Stimulated activated CD8-positive, alpha-beta memory T cell treated with anti-CD3 and anti-CD28 coated beads, Interleukin-4, amount 100 ng/mL, for 1 hour (primary cell): ENCODE measurements around the gene MCTP1.
"Not testable (repeated sequence)": the region's sequence is repeated elsewhere in the genome, so short reads cannot be mapped to it uniquely, and the experiment has no call there.

ENCODE experiments used
- DNase-seq, 2 donors: peaks; one replicate each; pipeline ENCODE4 v3.0.0-alpha.2; 2020; ENCODE audit warnings: low read depth in 2 of 2, low spot score in 1 of 2

The MCTP1 gene

DNA sequence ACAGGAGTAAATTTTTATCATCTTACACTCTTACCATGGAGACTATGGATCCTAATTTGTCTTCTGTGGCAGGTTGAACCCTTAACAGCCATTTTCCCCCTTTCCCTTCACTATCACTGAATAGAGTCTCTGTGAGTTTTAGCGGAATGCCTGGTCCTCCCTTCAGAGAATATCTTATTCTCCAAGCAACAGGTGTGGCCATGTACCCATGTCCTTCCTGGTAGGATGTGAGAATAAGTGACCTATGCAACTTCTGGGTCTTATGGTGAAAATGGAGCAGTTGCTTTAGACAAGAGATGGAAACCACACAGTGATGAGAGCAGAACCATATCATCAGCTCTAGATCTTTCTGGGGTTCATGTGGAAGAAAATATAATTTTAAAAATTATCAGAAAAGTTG, 312.6 kb downstream of the MCTP1 start:
- no peak for DNase-seq

DNA sequence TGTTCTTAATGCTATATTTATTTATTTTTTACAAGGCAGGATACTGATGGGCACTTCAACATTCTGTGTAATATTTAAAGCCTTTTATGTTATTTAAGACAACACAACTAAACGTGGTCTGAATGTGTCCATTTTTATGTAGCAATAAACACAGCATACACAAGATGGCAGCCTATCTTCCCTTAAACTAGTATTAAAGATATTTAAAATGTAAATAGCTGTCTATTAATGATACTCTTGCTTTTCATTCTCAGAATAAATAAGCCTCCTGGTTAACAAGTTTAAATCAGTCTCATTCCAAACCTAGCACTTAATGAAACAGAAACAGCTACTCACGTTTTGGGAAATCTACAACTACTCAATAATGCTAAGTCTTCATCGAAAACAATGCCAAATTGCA, 315.7 kb downstream of the MCTP1 start:
- DNase-seq, result no peak

DNA sequence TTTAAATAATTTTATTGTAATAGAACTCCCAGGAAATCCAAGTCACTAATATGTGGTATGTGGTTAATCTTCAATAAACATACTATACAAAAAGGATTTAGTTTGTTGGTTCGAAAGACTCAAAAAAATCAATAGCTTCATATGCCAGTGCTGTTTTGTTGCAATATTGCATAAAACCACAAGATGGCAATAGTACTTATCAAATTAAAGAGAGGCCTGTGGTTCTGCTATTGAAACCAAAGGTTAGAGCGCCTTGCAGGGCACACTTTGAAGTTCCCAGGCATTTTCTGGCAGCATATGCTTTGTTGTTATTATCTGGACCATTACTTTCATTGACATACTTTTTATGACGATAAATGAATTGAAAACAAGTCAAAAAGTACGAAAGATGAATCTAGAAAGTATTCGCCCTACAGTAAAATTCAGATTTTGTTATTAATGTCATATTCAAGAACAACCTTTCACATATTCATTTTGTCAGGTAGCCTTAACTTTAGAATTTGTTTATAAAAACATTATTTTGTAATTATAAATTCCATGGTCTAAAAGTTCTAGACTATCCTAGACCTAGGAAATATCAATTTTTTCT, 316.3 kb downstream of the MCTP1 start:
- no peak for DNase-seq

DNA sequence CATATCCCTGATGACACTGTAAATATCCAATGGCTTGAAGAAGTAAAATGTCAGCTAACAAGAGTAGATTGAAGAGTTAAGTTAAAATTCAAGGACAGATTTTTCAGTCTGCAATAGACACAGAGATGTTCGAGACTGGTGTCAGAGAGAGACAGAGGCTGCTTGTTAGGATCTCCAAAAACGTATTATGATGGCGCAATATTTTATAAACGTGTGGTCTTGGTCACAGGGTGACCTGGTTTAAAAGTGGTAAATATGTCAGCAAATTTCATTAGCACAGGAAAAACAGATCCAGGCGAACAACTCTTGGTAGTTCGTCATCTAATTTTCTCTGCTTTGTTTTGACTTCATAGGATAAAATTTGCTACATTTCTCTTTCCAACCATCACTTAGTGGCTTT, 317.4 kb downstream of the MCTP1 start:
- no peak for DNase-seq

DNA sequence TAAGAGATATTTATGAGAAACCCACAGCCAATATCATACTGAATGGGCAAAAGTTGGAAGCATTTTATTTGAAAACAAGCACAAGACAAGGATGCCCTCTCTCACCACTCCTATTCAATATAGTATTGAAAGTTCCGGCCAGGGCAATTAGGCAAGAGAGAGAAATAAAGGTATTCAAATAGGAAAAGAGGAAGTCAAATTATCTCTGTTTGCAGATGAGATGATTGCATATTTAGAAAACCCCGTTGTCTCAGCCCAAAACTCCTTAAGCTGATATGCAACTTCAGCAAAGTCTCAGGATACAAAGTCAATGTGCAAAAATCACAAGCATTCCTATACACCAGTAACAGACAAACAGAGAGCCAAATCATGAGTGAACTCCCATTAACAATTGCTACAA, 325.6 kb downstream of the MCTP1 start:
- DNase-seq, result not testable (repeated sequence)

DNA sequence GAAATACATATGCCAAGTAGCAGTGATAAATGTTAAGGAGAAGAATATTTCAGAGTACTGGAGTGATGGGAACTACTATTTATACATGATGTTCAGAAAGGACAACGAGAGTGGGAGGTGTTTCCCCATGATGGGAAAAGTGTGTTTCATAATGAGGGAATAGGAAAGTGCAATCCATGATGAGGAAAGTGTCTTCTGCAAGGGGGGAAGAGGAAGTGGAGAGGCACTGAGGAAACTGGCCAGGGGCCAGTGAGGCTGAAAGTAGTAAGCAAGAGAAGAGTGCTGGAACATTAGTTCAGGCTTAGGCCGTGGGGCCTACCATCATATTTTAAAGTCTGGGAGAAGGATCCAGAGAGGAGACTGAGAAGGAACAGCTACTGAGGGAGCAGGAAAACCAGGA, 339.2 kb downstream of the MCTP1 start:
- DNase-seq, result no peak

DNA sequence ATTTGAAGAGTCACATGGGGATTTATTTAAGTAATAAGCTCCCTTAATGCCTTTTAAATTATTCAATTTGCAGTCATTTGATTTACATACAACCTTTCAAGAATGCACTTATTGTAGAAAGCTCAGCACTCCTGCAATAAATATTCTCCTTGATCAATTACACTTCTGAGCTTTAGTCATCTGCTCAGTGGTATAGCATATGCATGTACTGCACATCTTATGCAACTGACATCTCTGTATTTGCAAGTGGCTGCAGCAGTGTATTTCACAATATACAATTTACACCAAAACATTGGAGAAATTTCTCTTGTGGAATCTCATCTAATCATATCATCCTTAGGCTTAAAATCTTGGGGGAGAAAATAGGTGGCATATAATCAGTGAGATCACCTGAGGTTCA, 340.7 kb downstream of the MCTP1 start:
- DNase-seq, result no peak

DNA sequence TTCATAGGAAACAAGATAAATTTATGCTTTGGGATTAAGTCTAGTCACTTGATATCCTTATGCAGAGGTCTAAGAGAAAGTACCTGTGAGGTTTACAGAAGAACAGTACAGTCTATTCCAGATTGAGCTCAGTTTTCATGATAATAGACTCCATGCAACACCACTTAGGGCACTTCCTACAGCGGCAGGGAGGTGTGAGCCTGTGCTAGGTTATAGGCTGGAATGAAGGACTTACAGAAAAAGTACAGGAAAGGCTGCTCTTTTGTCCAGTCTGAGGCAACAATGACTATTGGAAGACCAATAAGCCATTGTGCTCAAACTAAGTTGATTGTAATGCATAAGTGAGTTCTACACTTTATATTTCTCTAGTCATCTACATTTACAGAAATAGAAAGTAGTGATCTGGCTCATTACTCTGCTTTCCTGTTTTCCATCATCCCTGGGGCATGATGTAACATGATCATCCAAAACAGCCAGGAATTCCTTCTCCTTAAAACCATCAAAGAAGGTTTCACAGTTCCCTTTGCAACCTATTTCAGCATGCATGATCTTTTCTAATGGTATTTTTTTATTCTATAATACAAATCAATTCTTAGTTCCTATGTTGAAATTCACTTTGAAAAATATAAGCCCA, 343.7 kb downstream of the MCTP1 start:
- DNase-seq, result no peak

DNA sequence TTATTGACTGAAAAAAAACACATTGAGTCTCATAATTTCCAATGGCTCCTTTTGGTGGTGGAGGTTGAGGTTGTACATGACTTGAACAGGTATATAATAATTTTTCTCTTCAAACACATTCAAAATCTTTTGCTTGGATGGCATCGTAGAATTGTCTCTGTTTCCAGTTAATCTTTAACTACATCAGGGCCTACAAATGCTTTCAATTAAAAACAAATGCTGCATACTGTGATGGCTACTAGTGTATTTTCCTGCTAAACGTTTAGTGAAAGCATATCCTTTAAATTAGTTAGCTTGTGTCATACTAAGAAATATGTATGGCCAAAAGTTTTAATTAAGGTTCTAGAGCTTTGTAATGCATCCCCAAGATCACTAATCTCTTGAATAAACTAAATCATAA, 352.6 kb downstream of the MCTP1 start:
- no peak for DNase-seq

DNA sequence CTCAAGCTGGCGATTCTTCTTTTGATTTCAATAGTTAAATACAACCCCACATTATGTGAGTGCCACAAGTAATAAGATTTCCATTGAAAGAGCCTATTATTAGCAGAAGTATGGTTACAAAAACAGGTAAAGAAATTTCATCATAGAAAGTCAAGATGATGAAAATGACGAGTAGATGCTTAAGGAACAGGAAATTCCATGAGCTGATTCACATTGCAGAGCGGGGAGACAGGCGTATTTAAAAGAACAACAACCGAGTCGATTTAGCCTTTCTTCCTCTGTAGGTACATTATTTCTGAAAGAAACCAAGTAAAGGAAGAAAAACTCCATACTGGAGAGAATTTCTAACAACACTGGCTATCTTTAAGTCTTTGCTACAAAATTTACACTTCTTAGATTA, 356.0 kb downstream of the MCTP1 start:
- DNase-seq, result no peak

DNA sequence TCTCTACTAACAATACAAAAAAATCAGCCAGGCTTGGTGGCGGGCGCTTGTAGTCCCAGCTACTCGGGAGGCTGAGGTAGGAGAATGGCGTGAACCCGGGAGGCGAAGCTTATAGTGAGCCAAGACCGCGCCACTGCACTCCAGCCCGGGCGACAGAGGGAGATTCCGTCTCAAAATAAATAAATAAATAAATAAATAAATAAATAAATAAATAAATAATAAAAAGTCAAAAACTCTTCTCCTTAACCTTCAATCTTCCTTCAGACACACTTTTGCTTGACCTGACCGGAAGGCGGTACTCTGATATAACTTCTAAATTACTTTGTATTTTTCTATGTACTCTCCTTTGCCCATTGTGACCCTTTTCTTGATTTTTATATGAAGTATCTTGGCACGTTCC, 364.3 kb downstream of the MCTP1 start:
- no peak for DNase-seq

DNA sequence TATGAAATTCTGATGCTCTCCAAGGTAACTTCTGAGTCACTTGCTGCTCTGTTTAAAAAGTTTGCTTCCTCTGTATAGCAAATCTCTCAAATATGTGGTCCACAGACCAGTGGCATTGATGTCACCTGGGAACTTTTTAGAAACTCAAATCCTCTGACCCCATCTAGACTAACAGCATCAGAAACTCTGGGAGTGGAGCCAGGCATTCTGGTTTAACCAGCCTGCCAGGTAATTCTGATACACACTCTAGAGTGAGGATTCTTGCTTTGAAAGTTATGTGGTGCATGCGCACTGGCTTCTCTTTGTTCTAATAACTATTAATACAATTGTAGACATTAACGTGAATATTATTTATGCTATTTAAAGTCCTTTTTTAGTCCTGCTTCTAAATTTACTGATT, 368.3 kb downstream of the MCTP1 start:
- DNase-seq, result no peak

DNA sequence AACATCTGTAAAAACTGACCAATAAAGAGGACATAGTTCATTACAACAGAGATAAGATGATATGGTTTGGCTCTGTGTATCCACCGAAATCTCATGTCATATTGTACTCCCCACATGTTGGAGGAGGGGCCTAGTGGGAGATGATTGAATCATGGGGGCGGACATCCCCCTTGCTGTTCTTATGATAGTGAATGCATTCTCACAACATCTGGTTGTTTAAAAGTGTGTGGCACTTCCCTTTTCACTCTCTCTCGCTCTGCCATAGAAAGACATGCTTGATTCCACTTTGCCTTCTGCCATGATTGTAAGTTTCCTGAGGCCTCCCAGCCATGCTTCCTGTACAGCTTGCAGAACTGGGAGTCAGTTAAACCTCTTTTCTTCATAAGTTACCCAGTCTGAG, 373.6 kb downstream of the MCTP1 start:
- DNase-seq, result no peak

DNA sequence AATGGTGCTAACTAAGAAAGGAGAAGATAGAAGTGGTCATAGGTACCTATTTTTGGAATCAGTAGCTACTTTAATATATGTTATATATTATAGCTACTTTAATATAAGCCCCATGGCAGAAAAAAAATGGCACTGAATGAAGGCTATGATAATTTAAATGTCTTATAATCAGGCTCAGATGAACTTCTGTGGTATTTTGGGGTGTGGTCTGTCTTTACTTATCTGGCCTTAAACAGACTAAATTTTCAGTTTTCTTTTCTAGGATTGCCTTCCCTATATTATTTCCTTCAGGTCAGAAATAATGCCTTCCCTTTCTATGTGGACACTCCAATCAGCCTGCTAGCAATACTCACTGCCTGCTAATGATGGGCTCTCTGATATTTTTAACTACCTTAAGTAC, 374.2 kb downstream of the MCTP1 start:
- DNase-seq, result no peak

DNA sequence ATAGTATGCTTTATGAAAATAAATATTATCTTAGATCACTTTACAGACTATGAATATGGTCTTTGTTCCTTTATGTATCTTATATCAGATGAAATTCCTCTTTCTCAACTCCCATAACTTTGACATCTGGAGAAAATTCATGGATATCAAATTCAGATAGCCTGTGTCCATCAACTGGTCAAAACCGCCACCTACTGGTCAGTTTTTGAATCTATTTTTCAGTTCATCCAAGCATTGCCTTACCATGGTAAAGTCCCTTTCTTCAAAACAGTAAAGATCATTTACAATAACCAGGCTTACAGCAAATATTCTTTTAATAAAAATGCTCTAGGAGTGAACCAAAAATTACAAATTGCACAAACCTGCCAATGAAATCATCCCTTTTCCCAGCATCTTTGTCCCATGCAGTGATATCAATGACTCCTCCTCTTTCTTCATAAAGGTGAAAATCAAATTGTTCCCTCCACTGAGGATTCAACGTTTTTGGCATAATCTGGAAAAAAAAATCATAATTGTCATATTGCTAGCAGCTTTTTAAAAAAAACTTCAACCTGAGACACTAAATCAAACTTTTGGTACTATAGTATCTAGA, 375.9 kb downstream of the MCTP1 start:
- no peak for DNase-seq

DNA sequence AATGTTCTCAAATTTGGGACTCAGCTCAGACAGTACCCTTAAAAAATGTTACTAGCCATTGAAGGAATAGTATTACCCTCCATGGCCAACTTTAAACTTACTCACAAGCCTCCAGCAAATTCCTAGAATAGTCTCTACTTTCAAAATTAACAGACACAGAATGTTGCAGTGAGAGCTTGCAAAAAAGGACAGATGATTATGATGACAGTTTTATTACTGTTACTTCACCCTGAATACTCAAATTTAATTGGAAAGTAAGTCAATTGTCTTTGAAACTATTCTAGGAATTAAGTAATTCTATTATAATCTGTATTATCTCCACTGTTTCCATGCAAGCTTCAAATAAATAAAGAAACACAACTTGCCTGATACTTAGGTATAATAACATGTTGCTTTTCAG, 378.1 kb downstream of the MCTP1 start:
- no peak for DNase-seq

DNA sequence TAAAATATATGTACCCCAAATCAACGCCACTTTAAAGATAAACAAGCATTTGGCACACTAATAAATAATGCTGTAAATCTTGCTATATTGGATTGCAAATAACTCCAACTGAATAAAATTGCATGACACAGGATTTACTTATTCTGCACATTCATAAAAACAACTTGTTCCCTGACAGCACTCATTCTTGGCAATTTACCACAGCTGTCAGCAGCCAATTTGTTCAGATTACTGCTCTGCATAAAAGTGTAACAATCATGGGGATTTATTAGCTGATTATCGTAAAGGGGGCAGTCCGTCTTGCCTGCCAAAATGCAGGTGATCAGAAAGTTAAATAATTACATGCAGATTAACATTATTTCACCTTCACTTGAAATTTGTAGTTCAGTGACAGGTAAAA, 381.2 kb downstream of the MCTP1 start:
- DNase-seq, result no peak

DNA sequence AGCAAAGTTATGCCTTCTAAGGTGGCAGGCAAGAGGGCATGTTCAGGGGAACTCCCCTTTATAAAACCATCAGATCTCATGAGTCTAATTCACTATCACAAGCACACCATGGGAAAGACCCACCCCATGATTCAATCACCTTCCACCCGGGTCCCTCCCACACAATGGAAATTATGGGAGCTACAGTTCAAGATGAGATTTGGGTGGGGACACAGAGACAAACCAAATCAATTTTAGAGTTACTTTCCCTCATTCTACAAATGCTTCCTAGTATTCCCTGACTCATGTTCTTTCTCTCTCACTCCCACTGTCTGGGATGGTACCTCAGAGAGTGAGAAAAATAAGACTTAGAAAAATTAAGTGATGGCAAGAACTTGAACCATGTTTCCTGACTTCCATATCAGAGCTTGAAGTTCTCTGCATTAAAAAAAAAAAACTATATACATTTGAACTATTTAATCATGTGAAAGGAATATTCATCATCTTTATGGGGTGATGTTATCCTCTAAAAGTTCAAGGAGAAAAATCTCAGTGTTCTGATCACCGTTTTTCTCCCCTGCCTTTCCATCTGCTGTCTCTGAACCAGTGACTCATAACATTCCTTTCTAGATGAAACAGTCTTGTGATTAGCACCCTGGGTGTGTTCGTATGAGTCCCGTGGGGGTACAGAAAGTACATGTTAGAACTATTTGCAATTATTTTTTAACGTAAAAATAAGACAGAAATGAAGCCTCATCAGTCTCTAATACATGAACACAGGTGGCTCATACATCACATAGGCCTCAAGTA, 383.5 kb downstream of the MCTP1 start:
- DNase-seq, result no peak

DNA sequence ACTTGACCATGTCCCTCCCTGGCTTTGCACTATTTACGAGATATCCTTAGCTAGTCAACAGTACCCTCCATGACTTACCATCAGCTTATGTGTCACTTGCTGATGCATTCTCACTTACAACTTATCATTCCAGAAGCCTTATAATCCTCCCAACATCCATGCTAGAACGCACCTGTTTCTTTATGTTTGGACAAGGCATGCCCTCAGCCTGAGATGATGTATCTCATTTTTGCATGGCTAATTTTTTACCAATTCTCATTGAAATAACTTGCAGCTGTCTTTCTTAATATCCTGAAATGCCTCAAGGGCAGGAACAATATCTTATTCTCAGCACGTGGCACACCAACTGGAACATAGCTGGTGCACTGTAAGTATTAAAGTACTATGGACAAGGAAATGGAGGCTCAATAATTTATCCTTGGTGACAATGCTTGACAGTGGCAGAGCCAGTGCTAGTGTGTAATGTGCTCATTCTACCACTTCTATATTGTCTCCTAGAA, 384.8 kb downstream of the MCTP1 start:
- DNase-seq, result no peak

DNA sequence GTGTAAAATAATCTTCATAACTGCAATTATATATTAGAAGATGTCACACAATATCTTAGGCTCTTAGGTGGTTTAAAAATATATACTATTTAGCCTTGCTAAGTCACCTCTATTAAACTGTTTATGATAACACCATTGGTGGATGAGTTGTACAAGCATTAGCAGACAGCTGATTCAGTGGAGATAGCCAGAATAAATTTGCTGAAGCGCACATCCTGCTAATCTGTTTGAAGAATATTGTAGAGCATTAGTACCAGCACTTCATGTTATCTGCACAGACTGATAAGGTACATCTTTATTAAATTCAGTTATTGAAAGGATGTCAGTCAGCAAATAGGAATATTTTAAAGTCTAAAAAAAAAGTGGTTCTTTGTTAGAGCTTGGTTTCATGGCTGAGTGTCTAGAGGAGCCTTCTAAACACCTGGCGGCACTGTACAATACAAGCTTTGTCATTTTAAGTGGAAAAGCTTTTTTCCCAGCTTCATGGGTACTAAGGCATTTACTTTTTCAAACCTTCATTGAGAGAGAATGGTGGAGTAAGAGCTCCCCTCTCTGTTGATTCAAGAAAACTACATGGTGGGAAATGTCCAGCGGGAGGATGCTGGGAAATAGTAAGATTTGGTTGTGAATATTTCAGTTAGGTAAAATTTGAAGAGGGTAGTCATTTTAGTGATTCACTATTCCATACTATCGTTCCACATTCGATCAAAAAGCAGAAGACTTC, 391.3 kb downstream of the MCTP1 start:
- no peak for DNase-seq

DNA sequence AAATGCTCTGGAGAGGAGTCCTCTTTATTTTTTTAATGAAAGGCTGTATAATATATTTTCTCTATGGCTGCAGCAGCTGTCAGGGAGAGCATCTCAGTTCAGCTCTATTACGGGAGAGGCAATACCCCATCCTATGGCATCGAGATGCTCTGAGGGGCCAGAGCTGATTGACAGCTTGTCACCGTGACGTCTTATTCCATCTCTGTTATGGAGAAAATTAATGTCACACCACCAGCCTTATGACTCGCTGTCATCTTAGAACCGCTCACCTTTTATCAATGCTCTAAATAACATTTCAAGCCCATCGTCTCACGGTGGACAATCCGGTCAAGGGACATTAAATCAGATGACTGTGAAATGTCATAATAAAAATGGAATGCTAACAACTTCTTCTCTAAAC, 392.9 kb downstream of the MCTP1 start:
- DNase-seq, result no peak
